ENCODE data around the gene GMNN.
"Not testable (repeated sequence)": the region's sequence is repeated elsewhere in the genome, so short reads cannot be mapped to it uniquely, and the experiment has no call there.

GRCh38 chr6:24730653-24731052 is 44.1 kb upstream of the GMNN start:
- TF ChIP-seq CTCF, POLR2A (IDR thresholded peaks at IDR 0.05): not testable (repeated sequence)
